Activated CD4-positive, alpha-beta T cell treated with anti-CD3 and anti-CD28 coated beads for 36 hours (primary cell): Measurements from ENCODE around the gene MUS81. TPM values are rescaled to one million over a fixed set of nuclear protein-coding genes. Genes with fewer than 3 reads are reported as not detected.
A peak's percentile ranks its signal among the peaks of the same experiment; 100 is the strongest.
"Not testable (repeated sequence)": the region's sequence is repeated elsewhere in the genome, so short reads cannot be mapped to it uniquely, and the experiment has no call there.

Experiments used
- ATAC-seq: fragments of 200-7000 bp; cut with Tn5 transposase; one replicate; pipeline ENCODE4 v1.10.0; 2021; ENCODE audit warnings: mild to moderate bottlenecking, moderate library complexity
- CTCF ChIA-PET: fragments of 350-600 bp; sonication (Branson Sonifier 250); formaldehyde crosslinking; loops from one replicate; lab custom pipeline; 2021; ENCODE audit warnings: antibody characterized with exemption; lab: Charles Lee
- POLR2A ChIA-PET: fragments of 350-600 bp; sonication (Branson Sonifier 250); formaldehyde crosslinking; loops from one replicate; lab custom pipeline; 2021; ENCODE audit warnings: antibody characterized with exemption, inconsistent platforms; lab: Charles Lee
- DNase-seq: peaks from one replicate; pipeline ENCODE4 v3.0.0-alpha.2; 2020
- H3K27ac Mint-ChIP-seq: one replicate; pipeline ENCODE4 v1.8.0; 2021; ENCODE audit warnings: mixed read lengths
- H3K27me3 Mint-ChIP-seq: one replicate; pipeline ENCODE4 v1.8.0; 2021; ENCODE audit warnings: mixed read lengths
- H3K36me3 Mint-ChIP-seq: one replicate; pipeline ENCODE4 v1.8.0; 2021; ENCODE audit warnings: low read depth, mixed read lengths
- H3K4me1 Mint-ChIP-seq: one replicate; pipeline ENCODE4 v1.8.0; 2021; ENCODE audit warnings: mixed read lengths
- H3K4me3 Mint-ChIP-seq: one replicate; pipeline ENCODE4 v1.8.0; 2021; ENCODE audit warnings: mild to moderate bottlenecking, moderate library complexity, mixed read lengths
- H3K9me3 Mint-ChIP-seq: one replicate; pipeline ENCODE4 v1.8.0; 2021; ENCODE audit warnings: low read depth, mixed read lengths
- intact Hi-C, 2 experiments: fragments of 100-400 bp; cut with DNase I in 1 of 2; cut with micrococcal nuclease in 1 of 2; formaldehyde crosslinking; loops; one replicate each; pipeline versions ENCODE4 v1.14.2 to v1.15.1; 2022 to 2024; cut with DNase I, micrococcal nuclease
- total RNA-seq, 2 experiments: library from RNA; stranded (reverse); gene quantifications; one replicate each; pipeline ENCODE4 v1.2.3, GENCODE V29; 2021

MUS81 gene
- total RNA-seq, 2 experiments from 2014 or later, result 59.2 to 67.8 TPM

- H3K27ac Mint-ChIP-seq, result no peak overlapping the region
- ATAC-seq (no peak), DNase-seq (no peak)
- H3K4me1 Mint-ChIP-seq, result peaks cover 50% of the 10 kb centered on the region
- peaks cover 32% of the 10 kb centered on the region for H3K36me3 Mint-ChIP-seq
- ChIA-PET CTCF (interaction anchor here (0.6 to 10.8 kb wide), 26 partner anchors 8 to 233 kb away, joined by 3 to 210 read pairs (median 9); partner anchors contain the start of genes CFL1, FOSL1, KAT5 and MUS81), POLR2A (no interaction called here)
- peak overlapping the region; percentile 94 for H3K4me3 Mint-ChIP-seq
- no peaks in the 10 kb centered on the region for H3K9me3 Mint-ChIP-seq
- H3K27me3 Mint-ChIP-seq, result no peaks in the 10 kb centered on the region
- intact Hi-C loops, result no loop called here
Observed at GRCh38 chr11:65885808-65886536, 25.7 kb downstream of the MUS81 start.

DNA sequence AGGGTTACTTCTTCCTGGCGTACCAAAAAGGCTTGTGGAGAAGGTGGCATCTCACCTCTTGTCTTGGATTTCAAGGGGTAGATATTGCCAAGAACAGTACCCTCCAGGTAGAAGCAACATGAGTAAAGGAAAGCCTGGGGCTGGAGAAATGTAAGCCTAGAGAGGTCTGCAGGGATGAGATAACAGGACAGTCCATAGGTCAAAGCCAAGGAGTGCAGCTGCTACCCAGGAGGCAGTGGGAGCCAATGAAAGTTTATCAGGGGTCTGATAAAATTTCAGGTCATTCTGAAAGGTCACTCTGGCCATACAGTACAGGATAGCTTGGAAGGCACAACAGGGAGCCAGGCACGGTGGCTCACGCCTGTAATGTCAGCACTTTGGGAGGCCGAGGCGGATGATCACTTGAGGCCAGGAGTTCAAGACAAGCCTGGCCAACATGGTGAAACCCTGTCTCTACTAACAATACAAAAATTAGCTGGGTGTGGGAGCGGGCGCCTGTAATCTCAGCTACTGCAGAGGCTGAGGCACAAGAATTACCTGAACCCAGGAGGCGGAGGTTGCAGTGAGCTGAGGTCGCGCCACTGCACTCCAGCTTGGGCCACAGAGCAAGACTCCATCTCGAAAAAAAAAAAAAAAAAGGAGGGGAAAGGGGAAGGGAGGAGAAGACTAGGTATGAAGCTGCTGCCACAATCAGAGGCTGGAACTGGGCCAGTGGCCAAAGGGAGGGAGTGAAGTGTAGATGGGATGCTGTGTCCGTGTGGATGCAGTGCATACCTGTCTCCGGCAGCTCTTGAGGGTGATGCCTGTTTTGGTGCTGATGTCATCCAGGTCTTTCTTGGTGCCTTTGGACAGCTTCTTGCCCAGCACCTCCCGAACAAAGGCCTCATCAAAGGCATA is 26.8 kb downstream of the MUS81 start:
- Mint-ChIP-seq H3K9me3 (no peaks in the 10 kb centered on the region), H3K36me3 (peaks cover 34% of the 10 kb centered on the region), H3K27me3 (no peaks in the 10 kb centered on the region), H3K4me3 (peak overlapping the region; percentile 94), H3K4me1 (peaks cover 45% of the 10 kb centered on the region), H3K27ac (peak overlapping the region; percentile 95)
- POLR2A ChIA-PET, result interaction anchor here (6.0 to 6.3 kb wide), 2 partner anchors 13 to 28 kb away, joined by 59 to 68 read pairs; partner anchors contain the start of genes CFL1, FOSL1 and MUS81
- ATAC-seq, result no peak
- intact Hi-C loops, result no loop called here
- no peak for DNase-seq
- CTCF ChIA-PET, result interaction anchor here (0.6 to 10.8 kb wide), 16 partner anchors 12 to 181 kb away, joined by 3 to 210 read pairs (median 5); partner anchors contain the start of genes CFL1, FOSL1, KAT5 and MUS81

DNA sequence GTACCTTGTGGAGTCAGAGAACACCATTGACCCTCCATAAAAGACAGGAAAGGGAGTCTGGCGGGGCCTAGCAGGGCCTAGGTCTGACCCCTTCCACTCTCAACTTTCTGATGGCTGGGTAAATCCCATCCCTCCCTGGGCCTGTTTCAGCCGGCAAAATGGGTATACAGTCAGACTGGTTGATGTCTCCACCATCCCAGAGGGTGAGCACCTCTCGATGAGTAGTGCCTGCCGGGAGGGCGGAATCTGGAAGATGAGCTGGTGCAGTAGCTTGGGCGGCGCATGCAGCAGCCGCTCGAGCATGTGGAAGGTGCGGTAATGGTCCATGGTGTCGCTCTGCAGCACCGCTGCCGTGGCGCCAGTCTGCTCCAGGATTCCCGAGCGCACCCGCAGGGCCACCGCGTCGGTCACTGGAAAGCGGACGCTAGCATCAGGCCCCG is 27.5 kb downstream of the MUS81 start:
- DNase-seq, result peak; percentile 64
- H3K27ac Mint-ChIP-seq, result peak overlapping the region; percentile 95
- peak overlapping the region; percentile 94 for H3K4me3 Mint-ChIP-seq
- no peaks in the 10 kb centered on the region for H3K9me3 Mint-ChIP-seq
- H3K27me3 Mint-ChIP-seq, result no peaks in the 10 kb centered on the region
- CTCF ChIA-PET, result interaction anchor here (0.6 to 10.8 kb wide), 21 partner anchors 10 to 273 kb away, joined by 3 to 210 read pairs (median 5); partner anchors contain the start of genes CFL1, FOSL1, KAT5 and MUS81
- H3K4me1 Mint-ChIP-seq, result peaks cover 52% of the 10 kb centered on the region
- ATAC-seq, result peak; percentile 1
- intact Hi-C loops, result loop anchor here (1.0 to 2.0 kb wide), 15 partner anchors 14 to 381 kb away; partner anchors contain the start of genes C11orf68 (in 2 of the 2), DRAP1 (in 2 of the 2), MUS81 (in 2 of the 2) and AP5B1 (in 1 of the 2)
- peaks cover 41% of the 10 kb centered on the region for H3K36me3 Mint-ChIP-seq
- POLR2A ChIA-PET, result interaction anchor here (0.6 to 6.3 kb wide), 7 partner anchors 13 to 255 kb away, joined by 4 to 68 read pairs (median 4); partner anchors contain the start of genes BANF1, CFL1, EIF1AD and FOSL1

DNA sequence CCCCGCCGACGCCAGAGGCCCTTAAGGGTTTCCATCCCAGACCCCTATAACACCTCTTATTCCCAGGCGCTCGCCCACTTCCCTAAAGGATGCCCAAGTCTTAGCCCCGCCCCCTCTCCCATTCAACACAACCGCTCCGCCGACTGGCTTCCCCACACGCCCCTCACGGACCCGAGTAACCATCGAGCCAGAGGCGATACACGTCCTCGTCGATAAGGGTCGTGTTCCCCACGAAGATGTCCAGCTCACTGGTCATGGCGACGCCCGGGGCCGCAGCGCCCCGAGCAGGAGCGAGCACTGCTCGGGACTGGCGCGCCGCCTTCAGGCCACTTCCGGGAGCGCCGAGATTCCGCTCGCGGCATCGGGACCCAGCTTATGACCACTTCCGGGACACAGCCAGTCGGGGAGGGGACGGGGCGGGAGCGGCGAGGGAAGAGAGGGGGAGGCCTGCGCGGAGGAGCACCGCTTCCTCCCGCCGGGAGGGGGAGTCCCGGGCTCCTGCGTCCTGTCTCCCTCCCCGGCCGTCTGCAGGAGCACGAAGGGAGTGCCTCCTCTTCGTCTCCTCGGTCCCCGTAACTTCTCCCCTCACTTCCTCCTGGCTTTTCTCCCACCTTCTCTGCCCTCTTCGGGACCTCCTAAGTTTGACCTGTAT is 28.1 kb downstream of the MUS81 start, which contains the start of gene FIBP:
Gene FIBP, minus strand, starts transcription at position 309 of the 652 bp plus-strand sequence. Its CDS starts 53 bp downstream, at position 256.
- peaks cover 42% of the 10 kb centered on the region for H3K36me3 Mint-ChIP-seq
- ATAC-seq, result peak; percentile 68
- H3K9me3 Mint-ChIP-seq, result no peaks in the 10 kb centered on the region
- H3K4me1 Mint-ChIP-seq, result peaks cover 57% of the 10 kb centered on the region
- ChIA-PET CTCF (interaction anchor here (0.6 to 10.8 kb wide), 28 partner anchors 11 to 313 kb away, joined by 3 to 210 read pairs (median 4); partner anchors contain the start of genes BANF1, CFL1, FOSL1 and KAT5), POLR2A (interaction anchor here (0.6 to 6.3 kb wide), 9 partner anchors 12 to 273 kb away, joined by 4 to 68 read pairs (median 4); partner anchors contain the start of genes BANF1, CFL1, EIF1AD and FOSL1)
- peak within 1 kb of the TSS; percentile 94 for H3K4me3 Mint-ChIP-seq
- H3K27me3 Mint-ChIP-seq, result no peaks in the 10 kb centered on the region
- peak; percentile 99 for DNase-seq
- H3K27ac Mint-ChIP-seq, result peak within 1 kb of the TSS; percentile 95
- intact Hi-C loops, result loop anchor here (1.0 to 2.0 kb wide), 15 partner anchors 15 to 381 kb away; partner anchors contain the start of genes C11orf68 (in 2 of the 2), DRAP1 (in 2 of the 2), MUS81 (in 2 of the 2) and AP5B1 (in 1 of the 2)

GRCh38 chr11:65890324-65891218 is 30.3 kb downstream of the MUS81 start, which contains the start of gene CCDC85B:
TSS of gene CCDC85B (plus strand) at chr11:65890673. CDS start at chr11:65890784, 111 bp downstream.
- ATAC-seq, result peak; percentile 59

DNA sequence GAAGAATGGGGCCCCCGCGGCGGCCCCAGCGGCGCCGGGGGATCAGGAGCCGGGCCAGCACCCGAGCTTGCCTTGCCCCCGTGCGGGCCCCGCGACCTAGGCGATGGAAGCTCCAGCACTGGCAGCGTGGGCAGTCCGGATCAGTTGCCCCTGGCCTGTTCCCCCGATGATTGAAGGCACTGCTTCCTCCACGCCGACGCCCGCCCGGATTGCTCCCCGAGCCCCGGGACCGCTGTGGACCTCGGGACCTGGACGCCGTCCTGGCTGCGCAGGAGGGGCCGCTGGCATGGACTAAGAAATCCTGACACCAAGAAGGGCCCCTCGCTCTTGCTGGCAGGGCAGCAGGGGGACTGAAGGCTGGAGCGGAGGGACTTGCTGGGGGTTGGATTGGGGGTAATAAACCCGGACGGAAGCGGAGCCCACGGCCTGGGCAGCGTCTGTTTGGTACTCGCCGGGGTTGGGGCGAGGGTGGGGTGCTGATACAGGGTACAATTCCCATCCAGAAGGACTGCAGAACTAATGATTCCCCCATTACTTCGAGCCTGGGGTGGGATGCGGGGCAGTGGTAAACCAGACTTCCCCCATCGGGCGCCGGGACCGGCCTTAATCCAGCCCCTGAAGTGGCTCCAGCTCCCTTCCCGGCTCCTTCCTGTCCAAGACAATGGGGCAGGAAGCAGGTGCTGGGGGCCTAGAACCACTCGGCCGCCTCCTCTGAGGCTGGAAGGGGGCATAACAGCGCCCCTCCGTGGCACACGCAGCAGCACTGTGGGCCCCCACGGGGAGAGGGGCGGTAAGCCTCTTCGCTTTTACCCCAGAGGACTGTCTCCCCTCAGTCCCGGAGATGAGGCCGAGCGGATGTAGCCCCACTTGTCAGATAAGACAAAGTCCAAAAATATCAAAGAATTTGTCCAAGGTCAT is 31.2 kb downstream of the MUS81 start:
- peak overlapping the region; percentile 94 for H3K4me3 Mint-ChIP-seq
- peaks cover 71% of the 10 kb centered on the region for H3K4me1 Mint-ChIP-seq
- ATAC-seq, result no peak
- CTCF ChIA-PET, result interaction anchor here (0.6 to 10.8 kb wide), 16 partner anchors 8 to 344 kb away, joined by 3 to 210 read pairs (median 8); partner anchors contain the start of genes CFL1, CTSW, FOSL1 and MUS81
- no peaks in the 10 kb centered on the region for H3K9me3 Mint-ChIP-seq
- DNase-seq, result peak; percentile 60
- H3K27ac Mint-ChIP-seq, result peak overlapping the region; percentile 82
- H3K27me3 Mint-ChIP-seq, result no peaks in the 10 kb centered on the region
- POLR2A ChIA-PET, result interaction anchor here (0.7 to 6.3 kb wide), 9 partner anchors 9 to 173 kb away, joined by 3 to 68 read pairs (median 4); partner anchors contain the start of genes CFL1, FOSL1, MUS81 and RNASEH2C
- intact Hi-C loops, result loop anchor here (2.0 to 10.0 kb wide), 4 partner anchors 69 to 467 kb away; partner anchors contain the start of genes NEAT1 (in 1 of the 2), RAB1B (in 1 of the 2) and SART1 (in 1 of the 2)
- H3K36me3 Mint-ChIP-seq, result peaks cover 44% of the 10 kb centered on the region

More at GRCh38 chr11:65890324-65891218, 30.3 kb downstream of the MUS81 start, which contains the start of gene CCDC85B:
- ChIA-PET POLR2A (interaction anchor here (0.6 to 6.3 kb wide), 15 partner anchors 10 to 469 kb away, joined by 3 to 68 read pairs (median 4); partner anchors contain the start of genes CFL1, FOSL1, MUS81 and PCNX3), CTCF (interaction anchor here (0.6 to 10.8 kb wide), 32 partner anchors 9 to 770 kb away, joined by 3 to 210 read pairs (median 4); partner anchors contain the start of genes BANF1, CFL1, CTSW and EIF1AD)
- Mint-ChIP-seq H3K4me3 (peak within 1 kb of the TSS; percentile 94), H3K27ac (peak within 1 kb of the TSS; percentile 95), H3K36me3 (peaks cover 36% of the 10 kb centered on the region), H3K27me3 (no peaks in the 10 kb centered on the region), H3K9me3 (no peaks in the 10 kb centered on the region), H3K4me1 (peaks cover 66% of the 10 kb centered on the region)
- peak; percentile 99 for DNase-seq
- intact Hi-C loops, result loop anchor here (1.0 to 10.0 kb wide), 7 partner anchors 10 to 466 kb away; partner anchors contain the start of genes FOSL1 (in 2 of the 2), NEAT1 (in 1 of the 2), RAB1B (in 1 of the 2) and SART1 (in 1 of the 2)

GRCh38 chr11:65892137-65892540 is 31.9 kb downstream of the MUS81 start:
- intact Hi-C loops, result loop anchor here (5.0 to 10.0 kb wide), 2 partner anchors 375 to 467 kb away; partner anchors contain the start of genes NEAT1 (in 1 of the 2) and RAB1B (in 1 of the 2)
- ATAC-seq, H3K27me3 Mint-ChIP-seq, H3K9me3 Mint-ChIP-seq: not testable (repeated sequence)
- peaks cover 71% of the 10 kb centered on the region for H3K4me1 Mint-ChIP-seq
- H3K27ac Mint-ChIP-seq, result peak overlapping the region; percentile 82
- DNase-seq, result peak; percentile 71
- peaks cover 42% of the 10 kb centered on the region for H3K36me3 Mint-ChIP-seq
- H3K4me3 Mint-ChIP-seq, result peak overlapping the region; percentile 94
- ChIA-PET CTCF (interaction anchor here (0.7 to 10.8 kb wide), 5 partner anchors 9 to 175 kb away, joined by 3 to 210 read pairs (median 6); partner anchors contain the start of genes CFL1 and MUS81), POLR2A (interaction anchor here (6.0 to 6.3 kb wide), 2 partner anchors 8 to 33 kb away, joined by 59 to 68 read pairs; partner anchors contain the start of genes CFL1, FOSL1 and MUS81)
